Measurements from ENCODE around the gene UCP2. TPM values are rescaled to one million over a fixed set of nuclear protein-coding genes. Genes with fewer than 3 reads are reported as not detected.

The UCP2 gene
- total RNA-seq, 3 donors from 2014 or later, result 69.3 to 146 (median 88.9) TPM

GRCh38 chr11:74015919-74016684 lies 33.5 kb upstream of the UCP2 start:
- peaks cover 60% of the 10 kb centered on the region for H3K4me1 Mint-ChIP-seq (ENCODE audit: low read depth)
- no peaks in the 10 kb centered on the region for H3K9me3 Mint-ChIP-seq
- no peaks in the 10 kb centered on the region for H3K27me3 Mint-ChIP-seq (ENCODE audit: low read depth)
- no peak for ATAC-seq
- H3K4me3 Mint-ChIP-seq, result no peak overlapping the region
- H3K36me3 Mint-ChIP-seq (ENCODE audit: insufficient read depth), result peaks cover 17% of the 10 kb centered on the region
- no peak for DNase-seq

GRCh38 chr11:74014880-74015279 lies 32.2 kb upstream of the UCP2 start:
- Mint-ChIP-seq H3K4me3 (no peak overlapping the region), H3K27me3 (ENCODE audit: low read depth) (no peaks in the 10 kb centered on the region)

GRCh38 chr11:74013141-74013540 lies 30.5 kb upstream of the UCP2 start:
- no peaks in the 10 kb centered on the region for H3K27me3 Mint-ChIP-seq (ENCODE audit: low read depth)
- ATAC-seq (no peak), DNase-seq (no peak)
- no peak overlapping the region for H3K4me3 Mint-ChIP-seq
- peaks cover 17% of the 10 kb centered on the region for H3K36me3 Mint-ChIP-seq (ENCODE audit: insufficient read depth)
- no peaks in the 10 kb centered on the region for H3K9me3 Mint-ChIP-seq
- H3K4me1 Mint-ChIP-seq (ENCODE audit: low read depth), result peaks cover 87% of the 10 kb centered on the region

More at GRCh38 chr11:74014880-74015279, 32.2 kb upstream of the UCP2 start:
- ATAC-seq (no peak), DNase-seq (no peak)
- peaks cover 72% of the 10 kb centered on the region for H3K4me1 Mint-ChIP-seq (ENCODE audit: low read depth)
- peaks cover 17% of the 10 kb centered on the region for H3K36me3 Mint-ChIP-seq (ENCODE audit: insufficient read depth)
- H3K9me3 Mint-ChIP-seq, result no peaks in the 10 kb centered on the region

- peaks cover 94% of the 10 kb centered on the region for H3K4me1 Mint-ChIP-seq (ENCODE audit: low read depth)
- ATAC-seq, result no peak
- no peaks in the 10 kb centered on the region for H3K27me3 Mint-ChIP-seq (ENCODE audit: low read depth)
- H3K9me3 Mint-ChIP-seq, result no peaks in the 10 kb centered on the region
- DNase-seq, result no peak
- peak overlapping the region; percentile 38 for H3K4me3 Mint-ChIP-seq
- H3K36me3 Mint-ChIP-seq (ENCODE audit: insufficient read depth), result peaks cover 16% of the 10 kb centered on the region
These were observed 29.6 kb upstream of the UCP2 start for GRCh38 chr11:74012074-74012809.

- Mint-ChIP-seq H3K27me3 (ENCODE audit: low read depth) (no peaks in the 10 kb centered on the region), H3K9me3 (no peaks in the 10 kb centered on the region), H3K36me3 (ENCODE audit: insufficient read depth) (peaks cover 9% of the 10 kb centered on the region), H3K4me3 (peak overlapping the region; percentile 11), H3K4me1 (ENCODE audit: low read depth) (peaks cover 92% of the 10 kb centered on the region)
- DNase-seq, result peak; percentile 27
- ATAC-seq, result peak; percentile 76 to 77
These were observed 28.9 kb upstream of the UCP2 start for GRCh38 chr11:74011360-74012073.

- ATAC-seq, result no peak
- H3K36me3 Mint-ChIP-seq (ENCODE audit: insufficient read depth), result peaks cover 3% of the 10 kb centered on the region
- peaks cover 93% of the 10 kb centered on the region for H3K4me1 Mint-ChIP-seq (ENCODE audit: low read depth)
- H3K27me3 Mint-ChIP-seq (ENCODE audit: low read depth), result no peaks in the 10 kb centered on the region
- peak overlapping the region; percentile 16 for H3K4me3 Mint-ChIP-seq
- no peak for DNase-seq
- no peaks in the 10 kb centered on the region for H3K9me3 Mint-ChIP-seq
These were observed 28.0 kb upstream of the UCP2 start for GRCh38 chr11:74010306-74011300.

GRCh38 chr11:74009675-74010305 lies 27.1 kb upstream of the UCP2 start:
- DNase-seq (no peak), ATAC-seq (no peak)
- Mint-ChIP-seq H3K36me3 (ENCODE audit: insufficient read depth) (no peaks in the 10 kb centered on the region), H3K27me3 (ENCODE audit: low read depth) (no peaks in the 10 kb centered on the region), H3K4me1 (ENCODE audit: low read depth) (peaks cover 93% of the 10 kb centered on the region), H3K9me3 (no peaks in the 10 kb centered on the region), H3K4me3 (peak overlapping the region; percentile 9)

- H3K4me1 Mint-ChIP-seq (ENCODE audit: low read depth), result peaks cover 93% of the 10 kb centered on the region
- no peak for DNase-seq
- no peaks in the 10 kb centered on the region for H3K36me3 Mint-ChIP-seq (ENCODE audit: insufficient read depth)
- no peaks in the 10 kb centered on the region for H3K27me3 Mint-ChIP-seq (ENCODE audit: low read depth)
- no peaks in the 10 kb centered on the region for H3K9me3 Mint-ChIP-seq
- no peak overlapping the region for H3K4me3 Mint-ChIP-seq
- ATAC-seq, result no peak
These were observed 26.5 kb upstream of the UCP2 start for GRCh38 chr11:74009230-74009547.

GRCh38 chr11:74008373-74009229 lies 26.0 kb upstream of the UCP2 start, which contains the start of gene UCP3:
TSS of gene UCP3 (minus strand) at chr11:74009085. CDS start at chr11:74007042, 2,043 bp downstream.
- Mint-ChIP-seq H3K4me1 (ENCODE audit: low read depth) (peaks cover 93% of the 10 kb centered on the region), H3K27me3 (ENCODE audit: low read depth) (no peaks in the 10 kb centered on the region), H3K9me3 (no peaks in the 10 kb centered on the region), H3K36me3 (ENCODE audit: insufficient read depth) (peaks cover 2% of the 10 kb centered on the region), H3K4me3 (peak within 1 kb of the TSS; percentile 9)
- DNase-seq, result no peak
- ATAC-seq, result no peak

GRCh38 chr11:74007691-74008372 lies 25.2 kb upstream of the UCP2 start:
- peaks cover 91% of the 10 kb centered on the region for H3K4me1 Mint-ChIP-seq (ENCODE audit: low read depth)
- no peaks in the 10 kb centered on the region for H3K27me3 Mint-ChIP-seq (ENCODE audit: low read depth)
- no peaks in the 10 kb centered on the region for H3K9me3 Mint-ChIP-seq
- no peak overlapping the region for H3K4me3 Mint-ChIP-seq
- H3K36me3 Mint-ChIP-seq (ENCODE audit: insufficient read depth), result peaks cover 8% of the 10 kb centered on the region
- DNase-seq, result no peak
- no peak for ATAC-seq

GRCh38 chr11:74006743-74007304 lies 24.2 kb upstream of the UCP2 start:
- H3K4me1 Mint-ChIP-seq (ENCODE audit: low read depth), result peaks cover 86% of the 10 kb centered on the region
- DNase-seq, result no peak
- no peak for ATAC-seq

More at GRCh38 chr11:74006743-74007304, 24.2 kb upstream of the UCP2 start:
- no peaks in the 10 kb centered on the region for H3K27me3 Mint-ChIP-seq (ENCODE audit: low read depth)
- H3K9me3 Mint-ChIP-seq, result no peaks in the 10 kb centered on the region
- no peak overlapping the region for H3K4me3 Mint-ChIP-seq
- H3K36me3 Mint-ChIP-seq (ENCODE audit: insufficient read depth), result peaks cover 13% of the 10 kb centered on the region
